HG03575 (cell line): ENCODE measurements around the gene KIF2C.
"Not testable (repeated sequence)": the region's sequence is repeated elsewhere in the genome, so short reads cannot be mapped to it uniquely, and the experiment has no call there.

Source experiments
- ATAC-seq: cut with Tn5 transposase; IDR thresholded peaks from one replicate; pipeline ENCODE4 v1.9.1; 2021; ENCODE audit not compliant: unreplicated experiment, insufficient number of reproducible peaks, low FRiP score; ENCODE audit errors: extremely low read depth

Gene KIF2C

GRCh38 chr1:44806704-44807363 is 67.2 kb downstream of the KIF2C start, which contains the start of gene DYNLT4:
Gene DYNLT4 (minus strand): TSS chr1:44807351. CDS start chr1:44806668, 683 bp downstream.
- ATAC-seq: no peak

- no peak for ATAC-seq
Measured at GRCh38 chr1:44807364-44808062, 67.9 kb downstream of the KIF2C start.

- no peak for ATAC-seq
Measured at GRCh38 chr1:44808063-44808937, 68.7 kb downstream of the KIF2C start, which contains the start of gene BTBD19. Gene BTBD19 (plus strand): TSS chr1:44808523. CDS start chr1:44808821, 298 bp downstream.

- peak; percentile 22 for ATAC-seq
Measured at GRCh38 chr1:44808938-44809917, 69.6 kb downstream of the KIF2C start.

GRCh38 chr1:44810101-44810761 is 70.6 kb downstream of the KIF2C start:
- ATAC-seq: no peak

- not testable (repeated sequence) for ATAC-seq
Measured at GRCh38 chr1:44810762-44811105, 71.1 kb downstream of the KIF2C start.

- ATAC-seq: no peak
Measured at GRCh38 chr1:44811234-44811633, 71.6 kb downstream of the KIF2C start.

- ATAC-seq: no peak
Measured at GRCh38 chr1:44812822-44813543, 73.3 kb downstream of the KIF2C start.

GRCh38 chr1:44815926-44816325 is 76.3 kb downstream of the KIF2C start:
- ATAC-seq: not testable (repeated sequence)

GRCh38 chr1:44817307-44817706 is 77.7 kb downstream of the KIF2C start:
- no peak for ATAC-seq
